IPS-18c (cell line): ENCODE data around the gene BTN1A1.
"Not testable (repeated sequence)": the region's sequence is repeated elsewhere in the genome, so short reads cannot be mapped to it uniquely, and the experiment has no call there.

Source experiments
- H3K4me3 ChIP-seq: 2 replicates; pipeline ENCODE4 v1.7.0; 2013; ENCODE audit warnings: low read depth, mild to moderate bottlenecking, low read length, moderate library complexity; ENCODE audit not compliant: insufficient read depth
- H3K9me3 ChIP-seq: one replicate; pipeline ENCODE4 v1.6.1; 2013; ENCODE audit warnings: mild to moderate bottlenecking, low read length, moderate library complexity; ENCODE audit not compliant: control insufficient read depth, insufficient read depth

Gene BTN1A1

DNA sequence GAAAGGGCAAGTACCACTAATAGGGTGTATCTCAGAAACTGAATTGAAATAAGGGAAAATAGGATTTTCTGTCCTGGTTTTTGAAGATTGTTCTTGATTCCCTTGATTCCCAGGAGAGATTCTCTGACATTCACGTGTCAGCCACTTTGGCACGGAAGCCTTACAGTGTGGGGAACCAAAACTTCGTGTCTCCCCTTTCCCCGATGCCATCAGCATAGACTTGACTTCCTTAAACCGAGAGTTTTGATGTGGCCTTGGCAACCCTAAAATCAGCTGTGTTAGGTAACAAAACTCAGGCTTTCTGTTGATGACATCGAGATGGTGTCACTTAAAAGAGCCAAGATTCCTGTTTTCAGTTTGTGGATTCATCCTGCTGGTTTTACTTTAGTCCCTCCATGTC lies 45.5 kb downstream of the BTN1A1 start:
- no peak overlapping the region for H3K4me3 ChIP-seq
- no peaks in the 10 kb centered on the region for H3K9me3 ChIP-seq

GRCh38 chr6:26547363-26547762 lies 47.3 kb downstream of the BTN1A1 start:
- not testable (repeated sequence) for H3K4me3 ChIP-seq, H3K9me3 ChIP-seq

DNA sequence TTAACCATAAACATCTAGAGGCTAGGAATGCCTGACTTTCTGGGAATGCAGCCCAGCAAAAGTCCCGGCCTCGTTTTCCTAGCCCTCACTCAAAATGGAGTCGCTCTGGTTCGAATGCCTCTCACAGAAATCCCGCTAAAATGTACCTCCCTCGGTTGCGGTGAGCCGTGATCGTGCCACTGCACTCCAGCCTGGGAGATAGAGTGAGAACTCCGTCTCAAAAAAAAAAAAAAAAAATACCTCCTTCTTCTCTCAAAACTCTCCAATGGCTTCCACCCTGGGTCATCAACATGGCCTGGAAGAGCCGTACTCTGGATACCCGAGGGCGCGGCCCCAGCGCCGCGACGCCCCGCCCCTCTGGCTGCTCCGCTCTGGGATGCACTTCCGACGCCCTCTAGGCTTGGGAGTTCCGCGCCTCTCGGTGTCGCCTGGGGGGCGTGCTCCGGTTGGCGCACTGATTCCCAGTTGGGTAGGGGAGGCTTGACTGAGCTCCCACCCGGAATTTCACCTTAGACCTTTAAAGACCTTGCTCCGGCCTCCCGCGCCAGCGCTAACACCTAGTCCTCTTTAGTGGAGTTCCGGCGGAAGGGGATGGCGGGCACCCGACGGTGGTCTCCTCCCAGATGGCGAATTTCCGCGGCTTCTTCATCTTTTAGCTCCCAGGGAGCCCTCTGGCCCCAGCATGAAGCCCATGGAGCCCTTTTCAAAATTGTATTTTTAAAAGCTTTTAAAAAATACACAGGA lies 50.3 kb downstream of the BTN1A1 start:
- H3K4me3 ChIP-seq, result peak overlapping the region; percentile 67

GRCh38 chr6:26552205-26552604 lies 52.1 kb downstream of the BTN1A1 start:
- no peaks in the 10 kb centered on the region for H3K9me3 ChIP-seq
- no peak overlapping the region for H3K4me3 ChIP-seq

More for the DNA sequence above, 50.3 kb downstream of the BTN1A1 start:
- no peaks in the 10 kb centered on the region for H3K9me3 ChIP-seq

- Histone ChIP-seq H3K9me3 (no peaks in the 10 kb centered on the region), H3K4me3 (peak overlapping the region; percentile 66)
Observed at GRCh38 chr6:26552640-26553188, 52.6 kb downstream of the BTN1A1 start.

DNA sequence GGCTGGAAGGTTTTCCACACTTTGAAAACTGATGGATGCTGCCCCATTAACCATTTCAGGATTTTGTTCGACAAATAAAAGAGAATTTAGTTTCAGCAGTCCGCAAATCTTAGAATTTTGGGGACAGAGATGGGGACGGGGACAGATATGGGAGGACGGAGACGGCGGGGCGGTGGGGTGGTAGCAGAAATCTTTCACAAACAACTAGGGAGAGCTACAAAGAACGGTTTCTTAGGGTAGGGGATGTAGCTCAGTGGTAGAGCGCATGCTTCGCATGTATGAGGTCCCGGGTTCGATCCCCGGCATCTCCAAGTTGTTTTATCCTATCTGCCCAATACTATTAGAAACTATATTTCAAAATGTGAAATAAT lies 53.1 kb downstream of the BTN1A1 start:
- Histone ChIP-seq H3K4me3 (peak overlapping the region; percentile 66), H3K9me3 (no peaks in the 10 kb centered on the region)

GRCh38 chr6:26553635-26554446 lies 53.7 kb downstream of the BTN1A1 start:
- Histone ChIP-seq H3K4me3 (peak overlapping the region; percentile 66), H3K9me3 (no peaks in the 10 kb centered on the region)

DNA sequence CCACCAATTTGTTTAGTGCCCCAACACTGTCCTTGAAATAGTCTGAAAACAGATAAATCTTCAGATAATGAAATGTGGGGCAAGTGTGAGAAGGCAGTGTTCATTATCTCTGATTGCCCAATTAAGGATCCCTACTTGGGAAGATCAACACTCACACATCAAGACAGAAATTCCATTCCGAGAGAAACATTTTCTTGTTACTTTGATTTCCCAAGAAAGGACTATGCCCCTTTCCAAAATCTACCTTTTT lies 54.3 kb downstream of the BTN1A1 start:
- peak overlapping the region; percentile 40 for H3K4me3 ChIP-seq
- H3K9me3 ChIP-seq, result no peaks in the 10 kb centered on the region

DNA sequence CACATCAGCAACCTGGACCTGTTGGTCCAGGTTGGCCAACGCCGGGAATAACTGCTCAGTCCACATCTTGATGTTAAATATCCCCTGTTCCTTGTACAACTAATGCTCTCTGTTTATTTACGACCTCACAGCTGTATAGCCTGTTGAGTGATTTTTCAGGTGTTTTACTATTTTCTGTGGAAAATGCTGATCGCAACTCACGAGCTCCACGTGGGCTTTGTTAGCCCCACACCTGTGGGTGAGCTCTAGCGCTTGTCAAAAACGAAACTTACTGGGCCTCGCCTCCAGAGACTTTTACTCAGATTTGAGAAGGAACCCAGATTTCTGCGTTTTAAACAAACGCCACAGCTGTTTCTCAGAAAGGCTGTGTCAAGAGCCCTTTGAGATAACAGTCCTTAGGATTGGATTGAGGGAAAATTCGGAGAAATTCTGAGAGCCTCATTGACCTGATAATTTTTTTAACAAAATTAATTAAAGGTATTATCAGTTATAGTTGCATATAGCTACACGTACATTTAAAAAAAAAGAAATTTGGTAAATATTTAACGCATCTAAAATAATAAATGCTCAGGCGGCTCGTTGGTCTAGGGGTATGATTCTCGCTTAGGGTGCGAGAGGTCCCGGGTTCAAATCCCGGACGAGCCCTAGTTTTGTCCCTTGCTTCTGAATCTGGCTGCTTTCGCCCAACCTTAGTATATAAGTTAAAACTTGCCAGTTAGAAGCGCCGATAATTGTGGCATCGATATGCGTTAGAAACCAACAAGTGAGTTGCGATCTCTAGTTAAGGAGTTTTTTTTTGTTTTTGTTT lies 54.8 kb downstream of the BTN1A1 start:
- no peaks in the 10 kb centered on the region for H3K9me3 ChIP-seq
- peak overlapping the region; percentile 40 for H3K4me3 ChIP-seq

DNA sequence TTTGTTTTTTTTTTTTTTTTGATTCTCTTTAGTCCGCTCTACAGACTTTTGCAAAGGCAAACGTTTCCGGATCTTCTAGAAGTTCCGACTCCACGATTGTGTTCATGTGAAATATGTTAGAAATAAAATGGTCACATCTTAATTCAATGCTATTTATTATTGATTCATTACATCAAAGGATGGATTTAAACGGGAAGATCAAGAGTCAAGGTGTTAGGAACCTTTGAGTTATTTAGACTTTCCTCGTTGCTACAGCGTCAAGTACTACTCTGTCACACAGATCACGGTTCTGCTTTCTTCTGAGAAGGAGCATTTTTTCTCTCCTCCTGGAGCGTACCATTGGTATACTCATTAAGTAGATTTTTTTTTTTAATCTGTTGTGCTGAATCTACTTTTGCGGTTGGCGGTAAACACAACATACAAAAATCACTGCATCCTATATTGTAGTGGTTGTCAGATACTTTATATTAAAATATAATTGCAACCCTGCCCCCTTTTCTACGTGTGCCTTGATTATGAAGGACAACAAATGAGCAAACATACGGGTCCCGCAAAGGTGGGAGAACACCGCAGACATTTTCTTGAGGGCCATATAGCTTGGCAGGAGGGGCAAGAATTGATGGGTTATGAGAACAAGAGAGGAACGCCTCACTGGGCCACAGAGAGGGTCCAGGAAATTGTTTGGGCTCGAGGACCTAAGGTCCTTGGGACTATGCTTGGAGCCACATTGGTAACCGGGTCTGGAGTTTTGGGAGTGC lies 55.6 kb downstream of the BTN1A1 start:
- H3K9me3 ChIP-seq, result no peaks in the 10 kb centered on the region
- H3K4me3 ChIP-seq, result peak overlapping the region; percentile 40

DNA sequence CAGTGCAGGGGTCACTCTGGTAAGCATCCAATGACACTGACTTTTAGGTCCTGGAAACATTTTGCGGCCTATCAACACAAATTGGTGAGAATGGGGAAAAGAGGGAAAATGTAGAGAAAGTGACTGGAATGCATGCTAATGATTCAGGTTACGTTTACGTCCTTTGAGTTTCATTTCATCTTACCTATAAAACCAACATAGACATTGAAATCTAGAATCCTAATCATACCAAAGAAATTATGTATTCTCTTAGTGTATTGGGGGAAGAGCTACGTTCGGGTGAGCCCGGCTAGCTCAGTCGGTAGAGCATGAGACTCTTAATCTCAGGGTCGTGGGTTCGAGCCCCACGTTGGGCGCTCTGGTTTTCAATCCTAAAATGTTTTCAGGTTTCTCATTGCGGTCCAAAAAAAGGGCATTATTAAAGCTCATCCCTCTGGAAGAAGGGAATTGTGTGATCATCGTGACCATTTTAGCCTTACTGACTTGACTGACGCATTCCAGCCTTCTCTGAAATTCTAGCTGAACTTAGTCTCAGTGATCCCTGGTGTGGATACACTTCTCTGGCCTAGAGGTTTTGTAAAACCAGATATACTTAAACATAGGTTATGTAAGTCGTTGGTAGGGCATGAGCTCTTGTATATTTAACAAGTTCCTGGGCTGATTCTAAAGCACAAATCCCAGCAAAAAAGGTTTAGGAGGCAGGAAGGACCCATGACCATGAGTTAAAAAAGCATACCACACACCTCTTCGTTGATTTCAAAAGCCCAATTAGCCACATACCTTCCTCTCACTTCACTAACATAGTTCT lies 56.4 kb downstream of the BTN1A1 start:
- Histone ChIP-seq H3K9me3 (no peaks in the 10 kb centered on the region), H3K4me3 (peak overlapping the region; percentile 40)
